ENCODE measurements around the gene GLIPR1.

Gene GLIPR1

DNA sequence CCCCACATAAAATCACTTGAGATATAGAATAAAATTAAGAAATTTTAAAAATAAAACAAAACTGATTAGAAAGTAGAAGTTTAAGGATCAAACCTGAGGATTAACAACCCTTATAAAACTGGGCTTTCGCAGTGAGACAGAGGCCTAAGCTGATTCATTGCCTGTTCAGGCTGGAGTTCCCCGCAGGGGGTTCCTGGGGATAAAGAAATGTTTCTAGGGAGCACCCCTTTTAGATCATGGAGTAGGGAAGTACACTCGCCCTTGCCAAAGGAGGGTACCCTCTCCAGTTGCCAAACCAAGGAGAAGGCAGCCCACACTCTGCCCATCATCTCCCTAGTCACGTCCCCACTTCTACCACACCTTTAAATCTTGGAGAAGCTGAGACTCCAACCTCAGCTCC, 6.8 kb downstream of the GLIPR1 start:
- Histone ChIP-seq H3K27me3 (ENCODE audit: control insufficient read depth in 2 of 2, insufficient read depth in 2 of 2, low read length in 2 of 2) (no peaks in the 10 kb centered on the region), H3K9ac (ENCODE audit: low read depth in 1 of 2, low read length in 2 of 2) (no peak overlapping the region), H3K4me1 (ENCODE audit: control insufficient read depth in 2 of 2, insufficient read depth in 2 of 2, low read length in 2 of 2) (no peaks in the 10 kb centered on the region), H3K36me3 (ENCODE audit: control insufficient read depth in 2 of 2, insufficient read depth in 2 of 2, low read length in 2 of 2) (no peaks in the 10 kb centered on the region), H3K4me3 (ENCODE audit: low read length in 2 of 2) (no peak overlapping the region), H3K9me3 (ENCODE audit: control insufficient read depth in 2 of 2, low read length in 2 of 2) (no peaks in the 10 kb centered on the region), H3K27ac (ENCODE audit: low read depth in 2 of 2, low read length in 2 of 2) (no peak overlapping the region)

DNA sequence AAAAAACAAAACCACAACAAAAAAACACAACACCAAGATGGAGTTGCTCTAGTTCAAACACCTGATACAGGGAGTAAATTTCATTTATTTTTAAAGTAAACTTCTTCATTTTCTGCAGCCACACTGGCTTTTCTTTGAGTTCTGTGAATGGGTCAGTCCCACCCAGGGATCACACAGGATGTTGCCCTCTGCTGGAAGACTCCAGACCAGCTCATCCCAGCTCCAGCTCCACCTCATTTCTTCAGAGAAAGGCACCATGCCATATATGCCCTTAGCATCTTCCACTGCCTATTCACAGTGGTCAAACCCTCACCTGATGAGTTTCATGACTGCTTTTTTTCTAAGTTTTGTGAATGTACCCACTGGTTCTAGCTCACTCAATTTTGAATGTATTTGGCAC, 8.0 kb downstream of the GLIPR1 start:
- H3K27ac ChIP-seq (ENCODE audit: low read depth in 2 of 2, low read length in 2 of 2): no peak overlapping the region
- H3K4me1 ChIP-seq (ENCODE audit: control insufficient read depth in 2 of 2, insufficient read depth in 2 of 2, low read length in 2 of 2): no peaks in the 10 kb centered on the region
- no peak overlapping the region for H3K4me3 ChIP-seq (ENCODE audit: low read length in 2 of 2)
- H3K27me3 ChIP-seq (ENCODE audit: control insufficient read depth in 2 of 2, insufficient read depth in 2 of 2, low read length in 2 of 2): no peaks in the 10 kb centered on the region
- no peaks in the 10 kb centered on the region for H3K36me3 ChIP-seq (ENCODE audit: control insufficient read depth in 2 of 2, insufficient read depth in 2 of 2, low read length in 2 of 2)
- H3K9me3 ChIP-seq (ENCODE audit: control insufficient read depth in 2 of 2, low read length in 2 of 2): no peaks in the 10 kb centered on the region
- no peak overlapping the region for H3K9ac ChIP-seq (ENCODE audit: low read depth in 1 of 2, low read length in 2 of 2)

DNA sequence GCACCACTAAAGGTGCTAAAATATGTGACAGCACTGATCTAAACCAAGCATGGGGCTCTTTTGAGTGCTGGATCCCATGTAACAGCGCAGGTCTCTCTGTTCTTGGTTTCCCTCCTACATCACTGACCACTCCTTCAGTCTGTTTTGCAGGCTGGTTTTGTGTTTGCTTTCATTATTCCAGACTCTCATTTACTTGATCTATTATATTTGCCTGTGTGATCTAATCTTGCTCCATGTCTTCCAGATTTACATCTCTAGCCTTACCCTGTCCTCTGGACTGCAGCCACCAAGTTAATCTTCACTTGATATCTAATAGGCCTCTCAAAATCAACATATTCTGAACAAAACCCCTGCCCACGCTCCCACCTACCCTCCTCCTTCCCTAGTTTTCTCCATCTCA, 8.6 kb downstream of the GLIPR1 start:
- no peaks in the 10 kb centered on the region for H3K27me3 ChIP-seq (ENCODE audit: control insufficient read depth in 2 of 2, insufficient read depth in 2 of 2, low read length in 2 of 2)
- H3K4me3 ChIP-seq (ENCODE audit: low read length in 2 of 2): no peak overlapping the region
- no peak overlapping the region for H3K27ac ChIP-seq (ENCODE audit: low read depth in 2 of 2, low read length in 2 of 2)
- H3K36me3 ChIP-seq (ENCODE audit: control insufficient read depth in 2 of 2, insufficient read depth in 2 of 2, low read length in 2 of 2): no peaks in the 10 kb centered on the region
- no peaks in the 10 kb centered on the region for H3K4me1 ChIP-seq (ENCODE audit: control insufficient read depth in 2 of 2, insufficient read depth in 2 of 2, low read length in 2 of 2)
- H3K9me3 ChIP-seq (ENCODE audit: control insufficient read depth in 2 of 2, low read length in 2 of 2): no peaks in the 10 kb centered on the region
- H3K9ac ChIP-seq (ENCODE audit: low read depth in 1 of 2, low read length in 2 of 2): no peak overlapping the region

GRCh38 chr12:75489613-75490210, 9.2 kb downstream of the GLIPR1 start:
- Histone ChIP-seq H3K4me1 (ENCODE audit: control insufficient read depth in 2 of 2, insufficient read depth in 2 of 2, low read length in 2 of 2) (no peaks in the 10 kb centered on the region), H3K9me3 (ENCODE audit: control insufficient read depth in 2 of 2, low read length in 2 of 2) (no peaks in the 10 kb centered on the region), H3K4me3 (ENCODE audit: low read length in 2 of 2) (no peak overlapping the region), H3K36me3 (ENCODE audit: control insufficient read depth in 2 of 2, insufficient read depth in 2 of 2, low read length in 2 of 2) (no peaks in the 10 kb centered on the region), H3K27ac (ENCODE audit: low read depth in 2 of 2, low read length in 2 of 2) (no peak overlapping the region), H3K27me3 (ENCODE audit: control insufficient read depth in 2 of 2, insufficient read depth in 2 of 2, low read length in 2 of 2) (no peaks in the 10 kb centered on the region), H3K9ac (ENCODE audit: low read depth in 1 of 2, low read length in 2 of 2) (no peak overlapping the region)

DNA sequence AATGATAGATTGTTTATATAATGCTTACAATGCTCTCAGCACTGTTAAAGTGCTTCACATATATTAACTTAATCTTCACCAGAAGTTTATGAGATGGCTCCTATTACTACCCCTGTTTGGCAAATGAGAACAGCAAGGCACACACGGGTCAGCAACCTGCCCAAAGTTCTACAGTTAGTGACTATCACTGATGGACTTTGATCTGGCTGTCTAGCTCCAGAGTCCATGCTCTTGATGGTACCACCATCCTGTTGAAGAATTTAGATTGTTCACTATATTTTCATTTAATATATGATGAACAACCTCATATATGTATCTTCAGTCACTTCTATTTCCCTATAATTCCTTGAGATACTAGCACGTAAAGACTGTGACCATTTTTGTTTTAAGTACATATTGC, 10.6 kb downstream of the GLIPR1 start:
- Histone ChIP-seq H3K9me3 (ENCODE audit: control insufficient read depth in 2 of 2, low read length in 2 of 2) (no peaks in the 10 kb centered on the region), H3K4me1 (ENCODE audit: control insufficient read depth in 2 of 2, insufficient read depth in 2 of 2, low read length in 2 of 2) (no peaks in the 10 kb centered on the region), H3K36me3 (ENCODE audit: control insufficient read depth in 2 of 2, insufficient read depth in 2 of 2, low read length in 2 of 2) (peaks cover under 1 to 4% of the 10 kb centered on the region in 2 donors), H3K27ac (ENCODE audit: low read depth in 2 of 2, low read length in 2 of 2) (no peak overlapping the region), H3K9ac (ENCODE audit: low read depth in 1 of 2, low read length in 2 of 2) (no peak overlapping the region), H3K4me3 (ENCODE audit: low read length in 2 of 2) (no peak overlapping the region), H3K27me3 (ENCODE audit: control insufficient read depth in 2 of 2, insufficient read depth in 2 of 2, low read length in 2 of 2) (no peaks in the 10 kb centered on the region)

- H3K36me3 ChIP-seq (ENCODE audit: control insufficient read depth in 2 of 2, insufficient read depth in 2 of 2, low read length in 2 of 2): peaks cover 42 to 59% of the 10 kb centered on the region in 2 donors
- H3K27me3 ChIP-seq (ENCODE audit: control insufficient read depth in 2 of 2, insufficient read depth in 2 of 2, low read length in 2 of 2): no peaks in the 10 kb centered on the region
- H3K27ac ChIP-seq (ENCODE audit: low read depth in 2 of 2, low read length in 2 of 2): no peak overlapping the region
- H3K9ac ChIP-seq (ENCODE audit: low read depth in 1 of 2, low read length in 2 of 2): no peak overlapping the region
- no peaks in the 10 kb centered on the region for H3K9me3 ChIP-seq (ENCODE audit: control insufficient read depth in 2 of 2, low read length in 2 of 2)
- H3K4me1 ChIP-seq (ENCODE audit: control insufficient read depth in 2 of 2, insufficient read depth in 2 of 2, low read length in 2 of 2): no peaks in the 10 kb centered on the region
- no peak overlapping the region for H3K4me3 ChIP-seq (ENCODE audit: low read length in 2 of 2)
Measured at GRCh38 chr12:75503459-75503858, 22.9 kb downstream of the GLIPR1 start.

- Histone ChIP-seq H3K36me3 (ENCODE audit: control insufficient read depth in 2 of 2, insufficient read depth in 2 of 2, low read length in 2 of 2) (peaks cover 38 to 57% of the 10 kb centered on the region in 2 donors), H3K4me1 (ENCODE audit: control insufficient read depth in 2 of 2, insufficient read depth in 2 of 2, low read length in 2 of 2) (no peaks in the 10 kb centered on the region), H3K9me3 (ENCODE audit: control insufficient read depth in 2 of 2, low read length in 2 of 2) (no peaks in the 10 kb centered on the region), H3K27me3 (ENCODE audit: control insufficient read depth in 2 of 2, insufficient read depth in 2 of 2, low read length in 2 of 2) (no peaks in the 10 kb centered on the region), H3K9ac (ENCODE audit: low read depth in 1 of 2, low read length in 2 of 2) (no peak overlapping the region), H3K4me3 (ENCODE audit: low read length in 2 of 2) (no peak overlapping the region), H3K27ac (ENCODE audit: low read depth in 2 of 2, low read length in 2 of 2) (no peak overlapping the region)
Measured at GRCh38 chr12:75503866-75504265, 23.3 kb downstream of the GLIPR1 start.

DNA sequence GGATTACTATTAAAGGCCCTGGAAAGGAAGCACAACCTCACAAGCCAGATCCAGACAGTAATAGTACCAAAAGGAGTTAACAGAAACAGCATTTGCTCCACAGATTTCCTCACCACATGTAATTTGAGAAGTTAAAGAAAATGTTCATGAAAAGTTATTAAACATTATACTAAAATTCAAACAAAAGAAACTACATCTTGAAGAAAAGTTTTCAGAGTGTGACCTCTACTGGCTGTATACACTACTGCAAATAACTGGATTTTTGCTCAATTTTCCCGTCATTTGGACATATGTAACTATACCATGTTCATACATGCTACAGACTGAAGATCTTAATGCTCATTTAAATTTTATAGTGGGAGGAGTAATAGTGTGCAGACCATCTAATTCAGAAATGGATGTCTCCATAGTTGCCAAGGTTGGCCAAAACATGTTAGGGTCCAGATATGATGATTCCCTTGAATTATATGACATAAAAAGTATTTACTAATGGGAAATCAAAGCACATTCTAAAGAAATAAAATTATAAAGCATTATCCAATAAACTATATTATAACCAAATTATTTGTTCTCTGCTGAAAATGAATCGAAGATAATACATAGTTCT, 25.3 kb downstream of the GLIPR1 start:
- Histone ChIP-seq H3K36me3 (ENCODE audit: control insufficient read depth in 2 of 2, insufficient read depth in 2 of 2, low read length in 2 of 2) (peaks cover 31 to 42% of the 10 kb centered on the region in 2 donors), H3K4me1 (ENCODE audit: control insufficient read depth in 2 of 2, insufficient read depth in 2 of 2, low read length in 2 of 2) (peaks cover 6 to 9% of the 10 kb centered on the region in 2 donors), H3K27me3 (ENCODE audit: control insufficient read depth in 2 of 2, insufficient read depth in 2 of 2, low read length in 2 of 2) (no peaks in the 10 kb centered on the region), H3K4me3 (ENCODE audit: low read length in 2 of 2) (no peak overlapping the region), H3K9ac (ENCODE audit: low read depth in 1 of 2, low read length in 2 of 2) (no peak overlapping the region), H3K9me3 (ENCODE audit: control insufficient read depth in 2 of 2, low read length in 2 of 2) (no peaks in the 10 kb centered on the region), H3K27ac (ENCODE audit: low read depth in 2 of 2, low read length in 2 of 2) (no peak overlapping the region)

GRCh38 chr12:75507086-75507485, 26.5 kb downstream of the GLIPR1 start:
- H3K27me3 ChIP-seq (ENCODE audit: control insufficient read depth in 2 of 2, insufficient read depth in 2 of 2, low read length in 2 of 2): no peaks in the 10 kb centered on the region
- H3K36me3 ChIP-seq (ENCODE audit: control insufficient read depth in 2 of 2, insufficient read depth in 2 of 2, low read length in 2 of 2): peaks cover 19 to 29% of the 10 kb centered on the region in 2 donors
- no peak overlapping the region for H3K9ac ChIP-seq (ENCODE audit: low read depth in 1 of 2, low read length in 2 of 2)
- H3K4me3 ChIP-seq (ENCODE audit: low read length in 2 of 2): no peak overlapping the region
- H3K4me1 ChIP-seq (ENCODE audit: control insufficient read depth in 2 of 2, insufficient read depth in 2 of 2, low read length in 2 of 2): peaks cover 6 to 10% of the 10 kb centered on the region in 2 donors
- H3K27ac ChIP-seq (ENCODE audit: low read depth in 2 of 2, low read length in 2 of 2): no peak overlapping the region
- H3K9me3 ChIP-seq (ENCODE audit: control insufficient read depth in 2 of 2, low read length in 2 of 2): no peaks in the 10 kb centered on the region

- H3K9me3 ChIP-seq (ENCODE audit: control insufficient read depth in 2 of 2, low read length in 2 of 2): no peaks in the 10 kb centered on the region
- H3K36me3 ChIP-seq (ENCODE audit: control insufficient read depth in 2 of 2, insufficient read depth in 2 of 2, low read length in 2 of 2): peaks cover 9 to 21% of the 10 kb centered on the region in 2 donors
- peaks cover 6 to 10% of the 10 kb centered on the region in 2 donors for H3K4me1 ChIP-seq (ENCODE audit: control insufficient read depth in 2 of 2, insufficient read depth in 2 of 2, low read length in 2 of 2)
- no peak overlapping the region for H3K4me3 ChIP-seq (ENCODE audit: low read length in 2 of 2)
- H3K27me3 ChIP-seq (ENCODE audit: control insufficient read depth in 2 of 2, insufficient read depth in 2 of 2, low read length in 2 of 2): no peaks in the 10 kb centered on the region
- no peak overlapping the region for H3K27ac ChIP-seq (ENCODE audit: low read depth in 2 of 2, low read length in 2 of 2)
- no peak overlapping the region for H3K9ac ChIP-seq (ENCODE audit: low read depth in 1 of 2, low read length in 2 of 2)
Measured at GRCh38 chr12:75508159-75508558, 27.6 kb downstream of the GLIPR1 start.

Data from mucosa of rectum (tissue), 2 donors.